PFSK-1 (cell line): Measurements from ENCODE around the gene LTBP2.

ENCODE experiments used
- FOXP2 ChIP-seq: optimal IDR thresholded peaks from 2 replicates; pipeline ENCODE3; 2011; ENCODE audit warnings: borderline replicate concordance, control low read depth, inconsistent platforms; ENCODE audit not compliant: insufficient read depth; ENCODE audit errors: extremely low read length, extremely low read depth
- POLR2AphosphoS5 ChIP-seq: IDR thresholded peaks from 2 replicates; pipeline ENCODE4 v1.6.1; 2012; ENCODE audit warnings: low read depth, mild to moderate bottlenecking, control low read depth, low read length, moderate library complexity
- REST ChIP-seq, 2 experiments: IDR thresholded peaks; 2 replicates each; pipeline versions ENCODE4 v1.6.1 to v1.8.0; 2011 to 2012; ENCODE audit warnings: low read depth in 2 of 2, low read length in 2 of 2, control low read depth in 1 of 2, inconsistent platforms in 1 of 2, mild to moderate bottlenecking in 1 of 2, moderate library complexity in 1 of 2; ENCODE audit not compliant: insufficient read depth in 1 of 2
- SIN3A ChIP-seq: IDR thresholded peaks from 2 replicates; pipeline ENCODE4 v1.6.1; 2012; ENCODE audit warnings: mild to moderate bottlenecking, low read length, moderate library complexity, borderline replicate concordance; ENCODE audit not compliant: insufficient read depth
- TAF1 ChIP-seq: IDR thresholded peaks from 2 replicates; pipeline ENCODE4 v1.6.1; 2012; ENCODE audit warnings: low read length, control low read depth, borderline replicate concordance; ENCODE audit not compliant: insufficient read depth

The LTBP2 gene

GRCh38 chr14:74456684-74457564 is 155.1 kb downstream of the LTBP2 start:
- TF ChIP-seq POLR2AphosphoS5 (no peak), TAF1 (no peak), SIN3A (no peak), FOXP2 (no peak), REST (IDR thresholded peaks at IDR 0.05; ENCODE audit: insufficient read depth in 1 of 2, low read depth in 2 of 2, low read length in 2 of 2) (no peak)
